Brain pericyte (primary cell): ENCODE measurements around the gene PEF1.
A peak's percentile ranks its signal among the peaks of the same experiment; 100 is the strongest.

Experiments used
- DNase-seq: peaks from one replicate; pipeline ENCODE4 v3.0.0-alpha.2; 2012; ENCODE audit warnings: low read depth, low spot score

Gene PEF1

GRCh38 chr1:31644560-31645273 lies at the start of gene PEF1:
PEF1 (minus strand) TSS chr1:31644876; CDS start chr1:31644864, 12 bp downstream.
- peak; percentile 94 for DNase-seq

GRCh38 chr1:31693231-31693630 lies 48.6 kb upstream of the PEF1 start:
- DNase-seq: no peak

- DNase-seq: no peak
Measured at GRCh38 chr1:31691951-31692350, 47.3 kb upstream of the PEF1 start.

GRCh38 chr1:31691446-31691845 lies 46.8 kb upstream of the PEF1 start:
- DNase-seq: no peak

GRCh38 chr1:31690921-31691320 lies 46.2 kb upstream of the PEF1 start:
- DNase-seq: no peak

GRCh38 chr1:31689854-31690253 lies 45.2 kb upstream of the PEF1 start:
- DNase-seq: no peak

- no peak for DNase-seq
Measured at GRCh38 chr1:31689379-31689778, 44.7 kb upstream of the PEF1 start.

GRCh38 chr1:31688233-31688918 lies 43.7 kb upstream of the PEF1 start:
- DNase-seq: no peak

GRCh38 chr1:31687601-31688000 lies 42.9 kb upstream of the PEF1 start:
- DNase-seq: no peak

- no peak for DNase-seq
Measured at GRCh38 chr1:31685795-31686194, 41.1 kb upstream of the PEF1 start.

GRCh38 chr1:31683997-31684396 lies 39.3 kb upstream of the PEF1 start:
- DNase-seq: no peak

GRCh38 chr1:31681415-31681814 lies 36.7 kb upstream of the PEF1 start:
- DNase-seq: no peak

- no peak for DNase-seq
Measured at GRCh38 chr1:31679676-31680230, 35.1 kb upstream of the PEF1 start.

- DNase-seq: no peak
Measured at GRCh38 chr1:31679091-31679490, 34.4 kb upstream of the PEF1 start.

- no peak for DNase-seq
Measured at GRCh38 chr1:31678681-31679080, 34.0 kb upstream of the PEF1 start.

- DNase-seq: no peak
Measured at GRCh38 chr1:31677949-31678348, 33.3 kb upstream of the PEF1 start.

GRCh38 chr1:31677401-31677800 lies 32.7 kb upstream of the PEF1 start:
- no peak for DNase-seq

GRCh38 chr1:31675756-31676155 lies 31.1 kb upstream of the PEF1 start:
- DNase-seq: no peak

GRCh38 chr1:31675161-31675560 lies 30.5 kb upstream of the PEF1 start:
- DNase-seq: no peak

GRCh38 chr1:31674626-31675025 lies 29.9 kb upstream of the PEF1 start:
- no peak for DNase-seq

GRCh38 chr1:31673433-31673832 lies 28.8 kb upstream of the PEF1 start:
- DNase-seq: no peak

GRCh38 chr1:31672986-31673385 lies 28.3 kb upstream of the PEF1 start:
- DNase-seq: no peak

- DNase-seq: no peak
Measured at GRCh38 chr1:31671561-31672201, 27.0 kb upstream of the PEF1 start.
